Upper lobe of left lung (tissue), 4 donors: ENCODE measurements around the gene NOBOX.
"Not testable (repeated sequence)": the region's sequence is repeated elsewhere in the genome, so short reads cannot be mapped to it uniquely, and the experiment has no call there.

Experiments
- CTCF ChIP-seq, 6 experiments: fragments of 450-650 bp in 4 of 6; fragments of 200-600 bp in 2 of 6; sonication (generic) in 2 of 6; IDR thresholded peaks; one replicate each; pipeline ENCODE4 v1.5.1; 2016 to 2019; ENCODE audit warnings: antibody characterized with exemption in 6 of 6
- EP300 ChIP-seq, 4 donors: sonication (generic); formaldehyde crosslinking; IDR thresholded peaks; one replicate each; pipeline ENCODE4 v1.5.1; 2017; ENCODE audit warnings: antibody characterized with exemption in 4 of 4, control low read depth in 2 of 4
- POLR2A ChIP-seq, 4 donors: fragments of 450-650 bp; IDR thresholded peaks; one replicate each; pipeline ENCODE4 v1.5.1; 2016 to 2017; ENCODE audit warnings: antibody characterized with exemption in 4 of 4, mild to moderate bottlenecking in 2 of 4
- POLR2AphosphoS5 ChIP-seq, 2 donors: sonication (generic); formaldehyde crosslinking; IDR thresholded peaks; one replicate each; pipeline ENCODE4 v1.5.1; 2017; ENCODE audit warnings: antibody characterized with exemption in 2 of 2

- not testable (repeated sequence) for TF ChIP-seq CTCF, POLR2A, POLR2AphosphoS5, EP300 (IDR thresholded peaks at IDR 0.05)
Observed at GRCh38 chr7:144362061-144362460, 41.4 kb downstream of the NOBOX start.
